ENCODE results near the gene TBC1D5. TPM values are rescaled to one million over a fixed set of nuclear protein-coding genes. Genes with fewer than 3 reads are reported as not detected.

Gene TBC1D5
- total and polyA plus RNA-seq, 7 donors: 7.2 to 82.3 (median 43.7) TPM

- peaks cover 0 to 78% (median 43%) of the 10 kb centered on the region in 4 donors for H3K36me3 ChIP-seq
- WGBS, 2 donors: 96 to 98% methylated on average over 10 of the region's 10 CpGs
- intact Hi-C loops (cut with DNase I): no loop called here
These were observed 585.6 kb downstream of the TBC1D5 start for GRCh38 chr3:17156864-17157263.

GRCh38 chr3:17155951-17156350 lies 586.5 kb downstream of the TBC1D5 start:
- Histone ChIP-seq H3K4me3 (no peak overlapping the region), H3K27ac (no peak overlapping the region), H3K4me1 (no peaks in the 10 kb centered on the region), H3K27me3 (no peaks in the 10 kb centered on the region), H3K36me3 (peaks cover 0 to 69% (median 39%) of the 10 kb centered on the region in 4 donors), H3K9me3 (peaks cover 0 to 9% (median 5%) of the 10 kb centered on the region in 4 donors)
- WGBS, 2 donors: 93 to 96% methylated on average over 1 of the region's 1 CpG
- intact Hi-C loops (cut with DNase I): no loop called here
- no peak for TF ChIP-seq POLR2A (IDR thresholded peaks at IDR 0.05)
- no peak for DNase-seq

More at GRCh38 chr3:17156864-17157263, 585.6 kb downstream of the TBC1D5 start:
- Histone ChIP-seq H3K27ac (no peak overlapping the region), H3K4me3 (no peak overlapping the region), H3K9me3 (peaks cover 0 to 9% (median 5%) of the 10 kb centered on the region in 4 donors), H3K27me3 (no peaks in the 10 kb centered on the region), H3K4me1 (no peaks in the 10 kb centered on the region)
- no peak for DNase-seq
- TF ChIP-seq POLR2A (IDR thresholded peaks at IDR 0.05) (no peak), POLR2AphosphoS5 (IDR thresholded peaks at IDR 0.05) (no peak), CTCF (IDR thresholded peaks at IDR 0.05) (no peak), EP300 (IDR thresholded peaks at IDR 0.05) (no peak)

GRCh38 chr3:17154941-17155340 lies 587.5 kb downstream of the TBC1D5 start:
- intact Hi-C loops (cut with DNase I): no loop called here
- DNase-seq: no peak
- WGBS, 2 donors: 92 to 96% methylated on average over 10 of the region's 10 CpGs
- H3K27ac ChIP-seq: no peak overlapping the region
- no peak overlapping the region for H3K4me3 ChIP-seq
- no peaks in the 10 kb centered on the region for H3K4me1 ChIP-seq
- peaks cover 0 to 62% (median 33%) of the 10 kb centered on the region in 4 donors for H3K36me3 ChIP-seq
- H3K9me3 ChIP-seq: peaks cover 2 to 9% (median 5%) of the 10 kb centered on the region in 4 donors
- no peak for TF ChIP-seq POLR2AphosphoS5 (IDR thresholded peaks at IDR 0.05)
- TF ChIP-seq EP300 (IDR thresholded peaks at IDR 0.05): no peak
- no peak for TF ChIP-seq CTCF (IDR thresholded peaks at IDR 0.05)
- no peak for TF ChIP-seq POLR2A (IDR thresholded peaks at IDR 0.05)
- no peaks in the 10 kb centered on the region for H3K27me3 ChIP-seq

- WGBS, 2 donors: 97 to 98% methylated on average over 5 of the region's 5 CpGs
- TF ChIP-seq POLR2AphosphoS5 (IDR thresholded peaks at IDR 0.05) (no peak), EP300 (IDR thresholded peaks at IDR 0.05) (no peak), CTCF (IDR thresholded peaks at IDR 0.05) (no peak), POLR2A (IDR thresholded peaks at IDR 0.05) (no peak)
- Histone ChIP-seq H3K36me3 (peaks cover 0 to 55% (median 31%) of the 10 kb centered on the region in 4 donors), H3K4me1 (no peaks in the 10 kb centered on the region), H3K27me3 (no peaks in the 10 kb centered on the region), H3K27ac (no peak overlapping the region), H3K9me3 (peaks cover 2 to 9% (median 5%) of the 10 kb centered on the region in 4 donors), H3K4me3 (no peak overlapping the region)
- no peak for DNase-seq
- intact Hi-C loops (cut with DNase I): no loop called here
These were observed 588.2 kb downstream of the TBC1D5 start for GRCh38 chr3:17154221-17154620.

- Histone ChIP-seq H3K4me1 (no peaks in the 10 kb centered on the region), H3K27me3 (no peaks in the 10 kb centered on the region), H3K27ac (no peak overlapping the region), H3K36me3 (peaks cover 0 to 46% (median 27%) of the 10 kb centered on the region in 4 donors), H3K4me3 (no peak overlapping the region), H3K9me3 (peaks cover 2 to 9% (median 5%) of the 10 kb centered on the region in 4 donors)
- intact Hi-C loops (cut with DNase I): no loop called here
- WGBS, 2 donors: 97 to 98% methylated on average over 4 of the region's 4 CpGs
- DNase-seq: no peak
- TF ChIP-seq CTCF (IDR thresholded peaks at IDR 0.05): no peak
- no peak for TF ChIP-seq POLR2A (IDR thresholded peaks at IDR 0.05)
- TF ChIP-seq POLR2AphosphoS5 (IDR thresholded peaks at IDR 0.05): no peak
These were observed 589.2 kb downstream of the TBC1D5 start for GRCh38 chr3:17153209-17153608.

All from sigmoid colon (tissue), 7 donors.